HEK293 (cell line): Measurements from ENCODE around the gene PBX3.

Experiments used
- CTCF ChIA-PET: fragments of 350-600 bp; formaldehyde crosslinking; extraction: SDS; loops from one replicate; lab custom pipeline; 2021; ENCODE audit warnings: antibody characterized with exemption; lab: Yijun Ruan, JAX
- POLR2A ChIA-PET: fragments of 300-600 bp; formaldehyde crosslinking; extraction: SDS; loops from one replicate; lab custom pipeline; 2020; ENCODE audit warnings: antibody characterized with exemption, inconsistent platforms; lab: Yijun Ruan, JAX
- H3K27ac ChIP-seq: fragments of 200-500 bp; sonication (Bioruptor generic); 2 replicates; pipeline ENCODE4 v1.5.1; 2014; ENCODE audit warnings: low read depth, low read length, control low read depth, inconsistent platforms; ENCODE audit errors: extremely low read depth
- H3K36me3 ChIP-seq, 2 experiments: fragments of 200-500 bp in 1 of 2; sonication (Bioruptor generic) in 1 of 2; 1 replicate in 1 of 2; 2 replicates in 1 of 2; pipeline ENCODE4 v1.5.1; 2014 to 2017; ENCODE audit warnings: inconsistent platforms in 2 of 2, low read length in 2 of 2; ENCODE audit not compliant: control insufficient read depth in 2 of 2, insufficient read depth in 1 of 2
- H3K4me1 ChIP-seq: fragments of 200-500 bp; sonication (Bioruptor generic); 2 replicates; pipeline ENCODE4 v1.5.1; 2014; ENCODE audit warnings: mild to moderate bottlenecking, low read length, inconsistent platforms; ENCODE audit not compliant: control insufficient read depth, insufficient read depth
- H3K4me3 ChIP-seq: 2 replicates; pipeline ENCODE4 v1.5.1; 2011; ENCODE audit warnings: low read depth, mild to moderate bottlenecking, control low read depth, low read length, moderate library complexity
- H3K9me3 ChIP-seq: fragments of 200-500 bp; sonication (Bioruptor generic); 2 replicates; pipeline ENCODE4 v1.5.1; 2014; ENCODE audit warnings: low read depth, low read length, inconsistent platforms; ENCODE audit not compliant: control insufficient read depth, insufficient read depth
- BCL11B ChIP-seq: fragments of 450-650 bp; formaldehyde crosslinking; IDR thresholded peaks from 2 replicates; pipeline ENCODE4 v1.5.1; 2016; ENCODE audit warnings: low read depth, missing biosample characterization, missing genetic modification characterization
- GLI2 ChIP-seq: fragments of 450-650 bp; formaldehyde crosslinking; IDR thresholded peaks from 2 replicates; pipeline ENCODE4; 2017; ENCODE audit warnings: missing biosample characterization, missing genetic modification characterization, low read depth, borderline replicate concordance
- GLIS1 ChIP-seq: fragments of 450-650 bp; formaldehyde crosslinking; IDR thresholded peaks from 2 replicates; pipeline ENCODE4 v1.5.1; 2016; ENCODE audit warnings: missing biosample characterization, missing genetic modification characterization
- HOXA7 ChIP-seq: sonication (generic); formaldehyde crosslinking; IDR thresholded peaks from 2 replicates; pipeline ENCODE4 v1.8.1; 2022; ENCODE audit warnings: missing genetic modification reagents, borderline replicate concordance
- IKZF3 ChIP-seq: fragments of 450-650 bp; IDR thresholded peaks from 2 replicates; pipeline ENCODE4 v1.5.0; 2018; ENCODE audit warnings: missing biosample characterization, mild to moderate bottlenecking, missing genetic modification characterization, moderate library complexity
- OSR2 ChIP-seq: fragments of 450-650 bp; formaldehyde crosslinking; IDR thresholded peaks from 2 replicates; pipeline ENCODE4 v1.5.1; 2016; ENCODE audit warnings: missing biosample characterization, missing genetic modification characterization
- PATZ1 ChIP-seq: fragments of 450-650 bp; formaldehyde crosslinking; IDR thresholded peaks from 2 replicates; pipeline ENCODE4 v1.5.1; 2016; ENCODE audit warnings: missing biosample characterization, missing genetic modification characterization
- SP3 ChIP-seq: fragments of 450-650 bp; formaldehyde crosslinking; IDR thresholded peaks from 2 replicates; pipeline ENCODE4 v1.5.1; 2016; ENCODE audit warnings: missing biosample characterization, missing genetic modification characterization
- ZBTB17 ChIP-seq: fragments of 450-650 bp; formaldehyde crosslinking; IDR thresholded peaks from 2 replicates; pipeline ENCODE4 v1.5.1; 2016; ENCODE audit warnings: missing biosample characterization, missing genetic modification characterization
- ZBTB49 ChIP-seq: fragments of 450-650 bp; formaldehyde crosslinking; IDR thresholded peaks from 2 replicates; pipeline ENCODE4 v1.5.1; 2016; ENCODE audit warnings: missing biosample characterization, missing genetic modification characterization, low read depth
- ZBTB6 ChIP-seq: fragments of 450-650 bp; formaldehyde crosslinking; IDR thresholded peaks from 2 replicates; pipeline ENCODE4 v1.5.1; 2017; ENCODE audit warnings: missing biosample characterization, missing genetic modification characterization
- ZFP37 ChIP-seq: fragments of 450-650 bp; formaldehyde crosslinking; IDR thresholded peaks from 2 replicates; pipeline ENCODE4 v1.5.1; 2016; ENCODE audit warnings: missing biosample characterization, missing genetic modification characterization
- ZNF146 ChIP-seq: fragments of 450-650 bp; formaldehyde crosslinking; IDR thresholded peaks from 2 replicates; pipeline ENCODE4 v1.5.1; 2016; ENCODE audit warnings: missing biosample characterization, missing genetic modification characterization
- ZNF148 ChIP-seq: fragments of 450-650 bp; formaldehyde crosslinking; IDR thresholded peaks from 2 replicates; pipeline ENCODE4 v1.5.0; 2017; ENCODE audit warnings: missing biosample characterization, missing genetic modification characterization, borderline replicate concordance
- ZNF18 ChIP-seq: fragments of 450-650 bp; formaldehyde crosslinking; IDR thresholded peaks from 2 replicates; pipeline ENCODE4 v1.5.1; 2016; ENCODE audit warnings: missing biosample characterization, missing genetic modification characterization
- ZNF248 ChIP-seq: fragments of 450-650 bp; formaldehyde crosslinking; IDR thresholded peaks from 2 replicates; pipeline ENCODE4 v1.5.1; 2017; ENCODE audit warnings: missing biosample characterization, missing genetic modification characterization
- ZNF416 ChIP-seq: fragments of 450-650 bp; formaldehyde crosslinking; IDR thresholded peaks from 2 replicates; pipeline ENCODE4 v1.5.1; 2016; ENCODE audit warnings: missing biosample characterization, missing genetic modification characterization
- ZNF423 ChIP-seq: fragments of 450-650 bp; formaldehyde crosslinking; IDR thresholded peaks from 2 replicates; pipeline ENCODE4 v1.5.1; 2016; ENCODE audit warnings: missing biosample characterization, missing genetic modification characterization
- ZNF449 ChIP-seq: fragments of 450-650 bp; formaldehyde crosslinking; IDR thresholded peaks from 2 replicates; pipeline ENCODE4 v1.5.1; 2017; ENCODE audit warnings: missing biosample characterization, mild to moderate bottlenecking, missing genetic modification characterization, moderate library complexity
- ZNF600 ChIP-seq: fragments of 450-650 bp; formaldehyde crosslinking; IDR thresholded peaks from 2 replicates; pipeline ENCODE4 v1.5.1; 2016; ENCODE audit warnings: missing biosample characterization, missing genetic modification characterization
- ZNF664 ChIP-seq: fragments of 450-650 bp; formaldehyde crosslinking; IDR thresholded peaks from 2 replicates; pipeline ENCODE4 v1.5.1; 2016; ENCODE audit warnings: missing biosample characterization, missing genetic modification characterization
- ZSCAN30 ChIP-seq: fragments of 450-650 bp; IDR thresholded peaks from 2 replicates; pipeline ENCODE4 v1.5.1; 2018; ENCODE audit warnings: missing biosample characterization, mild to moderate bottlenecking, missing genetic modification characterization, moderate library complexity

The PBX3 gene

GRCh38 chr9:125764198-125764597 lies 17.0 kb downstream of the PBX3 start:
- Histone ChIP-seq H3K4me1 (peaks cover 23% of the 10 kb centered on the region), H3K36me3 (peaks cover 0 to 3% of the 10 kb centered on the region in 2 experiments; a peak in 1 of 3 replicates)
- POLR2A ChIA-PET, result no interaction called here
- no peak for TF ChIP-seq GLIS1
- no peak for TF ChIP-seq SP3 (tag by site-specific recombination)
- TF ChIP-seq OSR2 (tag by site-specific recombination), result no peak
- TF ChIP-seq ZNF449 (tag by site-specific recombination), result no peak
- TF ChIP-seq ZNF600, result no peak
- TF ChIP-seq ZFP37 (tag by site-specific recombination), result no peak
- TF ChIP-seq, all 188 proteins: peak for 0
- Histone ChIP-seq H3K27ac (no peak overlapping the region), H3K4me3 (no peak overlapping the region), H3K9me3 (no peaks in the 10 kb centered on the region)
- CTCF ChIA-PET, result interaction anchor here (0.6 kb wide), 2 partner anchors 9 to 483 kb away, joined by 3 to 4 read pairs; no protein-coding TSS in a partner anchor

- Histone ChIP-seq H3K36me3 (peaks cover 0 to 3% of the 10 kb centered on the region in 2 experiments; a peak in 1 of 3 replicates), H3K9me3 (no peaks in the 10 kb centered on the region), H3K4me1 (peaks cover 21% of the 10 kb centered on the region), H3K27ac (no peak overlapping the region), H3K4me3 (no peak overlapping the region)
- POLR2A ChIA-PET, result no interaction called here
- no peak for TF ChIP-seq ZNF423 (tag by site-specific recombination)
- TF ChIP-seq ZNF18 (tag by site-specific recombination), result no peak
- no peak for TF ChIP-seq ZNF248 (tag by site-specific recombination)
- TF ChIP-seq GLI2, result no peak
- TF ChIP-seq ZNF664 (tag by site-specific recombination), result no peak
- no peak for TF ChIP-seq PATZ1 (tag by site-specific recombination)
- TF ChIP-seq IKZF3 (tag by site-specific recombination), result no peak
- TF ChIP-seq BCL11B, result no peak
- TF ChIP-seq ZNF146, result no peak
- no peak for TF ChIP-seq ZBTB49 (tag by site-specific recombination)
- no peak for TF ChIP-seq ZNF416
- no peak for TF ChIP-seq ZBTB6 (tag by site-specific recombination)
- TF ChIP-seq ZBTB17 (tag by site-specific recombination), result no peak
- no peak for TF ChIP-seq HOXA7 (CRISPR knock-in tag)
- TF ChIP-seq ZNF148, result no peak
- TF ChIP-seq ZSCAN30 (tag by site-specific recombination), result no peak
- CTCF ChIA-PET, result interaction anchor here (0.6 kb wide), 1 partner anchor 95 kb away, joined by 3 read pairs; no protein-coding TSS in a partner anchor
Measured at GRCh38 chr9:125766468-125767221, 19.5 kb downstream of the PBX3 start.
